ENCODE results near the gene TENM3.

TENM3 gene

DNA sequence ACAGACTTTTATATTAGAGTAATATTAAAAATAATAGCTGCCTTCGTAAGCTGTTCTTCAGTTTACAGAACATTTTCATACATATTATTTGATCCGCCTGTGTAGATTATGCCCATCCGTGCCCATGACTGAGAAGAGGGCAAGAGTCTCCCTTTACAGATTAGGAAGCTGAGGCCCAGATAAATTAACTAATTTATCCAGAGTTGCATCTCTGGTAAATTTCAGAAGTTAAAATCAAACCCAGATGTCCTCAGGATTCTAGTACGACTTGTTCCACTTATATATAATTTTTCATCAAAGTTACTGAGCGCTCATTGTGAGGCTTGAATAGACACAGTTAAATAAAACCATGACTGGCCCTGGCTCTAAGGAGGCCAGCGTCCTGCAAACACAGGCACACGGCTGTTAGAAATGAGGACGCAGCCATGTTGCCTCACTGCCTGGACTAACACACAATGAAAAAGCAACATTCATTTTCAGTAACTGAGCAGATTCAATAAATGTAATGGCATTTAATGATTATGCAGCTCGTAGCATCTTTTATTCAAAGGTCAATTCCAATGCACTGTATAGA lies 148.0 kb downstream of the TENM3 start:
- no peak for DNase-seq (ENCODE audit: extremely low read depth in 1 of 2, low read depth in 1 of 2)

DNA sequence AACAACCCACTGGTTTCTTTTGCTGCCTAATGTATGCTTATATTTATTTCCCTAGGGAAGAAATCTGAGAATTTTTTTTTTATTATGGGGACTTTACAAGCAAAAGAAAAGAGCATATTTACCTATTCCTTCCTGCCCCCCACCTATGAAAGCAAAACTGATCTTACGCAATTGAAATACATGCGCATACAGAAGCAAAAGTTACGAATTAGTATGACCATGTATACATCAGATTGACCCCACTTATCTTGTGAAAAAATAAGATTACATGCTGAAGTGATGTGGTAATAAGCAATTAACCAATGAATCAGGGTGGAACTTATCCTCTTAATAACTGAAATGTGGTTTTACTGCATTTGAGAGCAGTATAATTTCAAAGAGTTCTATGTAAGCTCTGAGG lies 151.0 kb downstream of the TENM3 start:
- DNase-seq (ENCODE audit: extremely low read depth in 1 of 2, low read depth in 1 of 2), result no peak

DNA sequence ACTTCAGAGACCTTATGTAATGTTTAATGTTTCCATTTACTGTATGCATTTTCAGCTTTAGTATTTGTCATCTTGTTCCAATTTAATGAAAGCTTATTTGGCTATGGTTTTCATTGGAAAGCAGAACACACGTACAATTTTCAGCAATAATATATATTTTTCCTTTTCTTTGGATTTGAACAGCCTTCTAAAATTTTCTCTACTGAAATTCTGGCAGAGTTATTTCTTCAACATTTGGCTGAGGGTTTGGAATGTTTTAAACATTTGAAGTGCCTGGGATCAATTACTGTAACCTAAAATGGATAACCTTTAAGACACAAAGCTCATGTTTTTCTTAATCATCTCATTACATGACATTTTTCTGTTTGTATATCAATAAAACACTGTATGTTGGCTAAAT lies 156.9 kb downstream of the TENM3 start:
- DNase-seq (ENCODE audit: extremely low read depth in 1 of 2, low read depth in 1 of 2), result no peak

DNA sequence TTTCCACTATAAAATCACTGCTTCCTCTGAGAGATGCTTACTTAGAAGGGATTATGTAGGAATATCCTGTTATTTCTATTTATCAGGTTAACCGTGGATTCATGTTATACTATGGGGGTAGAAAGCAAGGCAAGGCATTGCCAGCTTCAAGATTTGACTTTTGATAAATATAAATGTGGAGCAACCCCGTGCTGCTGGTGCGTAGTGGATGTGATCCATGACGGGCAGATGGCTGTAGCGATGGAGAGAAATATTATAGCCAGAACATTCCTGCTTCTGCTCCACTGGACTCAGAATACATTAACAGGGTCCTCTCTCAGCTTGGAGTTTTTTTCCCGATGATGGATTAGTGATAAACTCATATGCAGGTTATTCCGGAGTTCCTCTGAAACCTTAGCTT lies 157.6 kb downstream of the TENM3 start:
- no peak for DNase-seq (ENCODE audit: extremely low read depth in 1 of 2, low read depth in 1 of 2)

DNA sequence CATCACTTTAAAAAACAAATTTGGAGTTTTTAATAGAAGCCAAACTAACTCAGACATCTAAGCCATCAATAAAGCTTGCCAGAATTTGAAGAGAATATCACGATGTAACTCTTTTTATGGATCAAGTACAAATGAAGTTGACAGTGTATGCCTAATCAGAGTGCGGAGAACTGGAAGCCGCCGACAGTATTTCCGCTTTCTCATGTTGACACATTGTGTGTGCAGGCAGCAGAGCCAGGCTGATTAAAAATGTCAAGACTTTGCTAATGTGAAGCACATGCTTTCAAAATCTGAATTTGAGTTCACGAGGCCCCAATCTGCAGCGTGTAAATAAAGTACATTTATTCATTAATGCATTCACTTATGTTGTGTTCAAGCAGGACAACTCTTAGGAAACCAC lies 161.2 kb downstream of the TENM3 start:
- DNase-seq (ENCODE audit: extremely low read depth in 1 of 2, low read depth in 1 of 2), result no peak

DNA sequence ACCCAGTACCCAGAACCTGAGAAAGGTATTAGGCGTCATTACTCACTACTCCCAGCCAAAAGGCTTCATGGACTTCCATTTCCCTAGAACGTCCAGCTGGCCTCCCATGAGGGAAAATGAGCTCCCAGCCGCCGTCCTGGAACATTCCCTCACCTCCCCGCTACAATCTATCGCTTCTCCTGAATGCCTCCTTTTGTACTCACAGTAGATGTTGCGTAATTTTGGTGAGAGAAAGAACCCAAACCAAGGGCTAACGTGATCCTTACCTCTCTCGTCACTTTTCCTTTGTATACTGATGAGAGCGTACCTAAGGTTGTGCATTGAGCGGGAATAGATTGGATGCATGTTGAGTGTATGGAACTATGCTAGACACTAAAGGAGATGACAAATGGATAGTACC lies 161.9 kb downstream of the TENM3 start:
- DNase-seq (ENCODE audit: extremely low read depth in 1 of 2, low read depth in 1 of 2), result no peak

- DNase-seq (ENCODE audit: extremely low read depth in 1 of 2, low read depth in 1 of 2), result no peak
Measured at GRCh38 chr4:182409271-182409670, 166.1 kb downstream of the TENM3 start.

DNA sequence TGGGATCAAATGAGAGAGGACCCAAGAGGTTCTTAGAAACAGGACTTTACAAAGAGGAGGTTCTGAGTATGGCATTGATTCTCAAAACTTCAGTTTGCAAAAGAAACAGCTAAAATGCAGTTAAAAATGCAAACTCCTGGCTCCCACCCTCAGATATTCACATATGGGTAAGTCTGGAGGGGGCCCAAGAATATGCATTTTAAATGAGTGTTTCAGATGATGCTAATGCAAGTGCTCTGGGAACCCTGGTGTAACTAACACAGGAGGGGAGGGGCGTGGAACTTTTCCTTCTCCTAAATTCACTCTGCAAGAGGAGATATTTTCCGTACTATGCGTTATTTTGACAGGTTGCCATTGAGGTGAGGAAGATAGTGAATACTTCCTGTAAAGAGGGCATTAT lies 168.2 kb downstream of the TENM3 start:
- DNase-seq (ENCODE audit: extremely low read depth in 1 of 2, low read depth in 1 of 2), result no peak

GRCh38 chr4:182413550-182413949 lies 170.3 kb downstream of the TENM3 start:
- DNase-seq (ENCODE audit: extremely low read depth in 1 of 2, low read depth in 1 of 2), result no peak

GRCh38 chr4:182415116-182415515 lies 171.9 kb downstream of the TENM3 start:
- no peak for DNase-seq (ENCODE audit: extremely low read depth in 1 of 2, low read depth in 1 of 2)

DNA sequence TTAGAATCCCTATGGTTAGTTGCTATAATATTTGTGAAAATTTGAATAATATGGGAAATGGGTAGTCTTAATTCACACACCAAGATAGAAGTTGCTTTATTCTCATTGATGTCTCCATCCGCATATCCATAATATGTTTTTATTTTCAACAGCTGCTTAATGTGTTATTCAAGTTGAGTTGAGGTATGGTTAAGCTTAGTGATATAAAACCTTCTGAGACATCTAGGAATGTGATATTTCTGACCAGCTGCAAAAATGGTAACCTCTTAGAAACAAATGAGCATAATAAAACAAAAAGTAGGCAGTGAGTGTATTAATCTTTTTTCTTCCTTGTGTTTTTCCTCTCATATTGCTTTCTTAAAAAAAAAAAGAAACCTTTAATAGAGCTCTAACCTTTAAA lies 172.9 kb downstream of the TENM3 start:
- no peak for DNase-seq (ENCODE audit: extremely low read depth in 1 of 2, low read depth in 1 of 2)

DNA sequence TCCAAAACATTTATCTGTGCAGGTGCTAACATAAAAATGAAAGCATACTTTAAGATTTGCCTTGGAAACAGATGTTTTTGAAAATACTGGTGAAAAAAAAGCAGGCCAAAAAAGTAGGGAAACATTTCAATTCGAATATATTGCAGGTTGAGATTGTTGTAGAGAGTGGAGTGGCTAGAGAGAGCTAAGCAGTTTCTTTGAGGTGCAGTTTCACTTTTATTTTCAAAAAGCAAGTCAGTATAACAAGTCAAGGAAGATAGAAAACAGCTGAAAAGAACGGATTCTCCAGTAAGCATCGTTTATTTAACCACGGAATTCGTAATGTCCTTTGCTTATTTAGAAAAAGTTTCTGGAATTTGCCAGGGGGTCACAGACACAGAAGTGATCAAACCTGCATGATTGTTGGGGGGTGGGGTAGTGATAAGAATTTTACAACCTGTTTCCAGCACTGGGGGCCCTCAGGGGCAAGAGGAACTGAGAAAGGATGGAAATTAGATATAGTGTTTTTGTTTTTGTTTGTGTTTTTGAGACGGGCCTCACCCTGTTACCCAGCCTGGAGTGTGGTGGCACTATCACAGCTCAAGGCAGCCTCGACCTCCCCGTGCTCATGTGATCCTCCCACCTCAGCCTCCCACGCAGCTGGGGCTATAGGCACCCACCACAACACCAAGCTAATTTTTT lies 175.0 kb downstream of the TENM3 start:
- no peak for DNase-seq (ENCODE audit: extremely low read depth in 1 of 2, low read depth in 1 of 2)

GRCh38 chr4:182420189-182420588 lies 177.0 kb downstream of the TENM3 start:
- no peak for DNase-seq (ENCODE audit: extremely low read depth in 1 of 2, low read depth in 1 of 2)

GRCh38 chr4:182421753-182422152 lies 178.6 kb downstream of the TENM3 start:
- no peak for DNase-seq (ENCODE audit: extremely low read depth in 1 of 2, low read depth in 1 of 2)

GRCh38 chr4:182425302-182425701 lies 182.1 kb downstream of the TENM3 start:
- no peak for DNase-seq (ENCODE audit: extremely low read depth in 1 of 2, low read depth in 1 of 2)

DNA sequence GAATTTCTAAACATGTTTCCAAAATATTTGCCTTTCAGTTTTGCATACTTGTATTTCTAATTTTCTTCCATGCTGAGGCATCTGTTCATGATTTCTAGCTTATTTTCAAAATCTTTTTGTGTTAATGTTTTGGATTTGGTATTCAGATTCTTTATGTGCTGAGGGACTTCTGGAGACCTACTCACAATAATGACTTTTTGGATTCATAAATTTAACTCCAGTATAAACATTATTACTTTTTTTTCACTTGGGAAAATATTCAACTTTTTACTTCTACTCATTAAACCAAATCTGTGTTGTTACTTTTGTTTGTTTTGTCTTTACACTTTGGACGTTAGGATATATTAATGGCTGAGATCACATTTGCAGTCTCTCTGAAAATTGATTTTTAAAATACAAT lies 183.7 kb downstream of the TENM3 start:
- no peak for DNase-seq (ENCODE audit: extremely low read depth in 1 of 2, low read depth in 1 of 2)

DNA sequence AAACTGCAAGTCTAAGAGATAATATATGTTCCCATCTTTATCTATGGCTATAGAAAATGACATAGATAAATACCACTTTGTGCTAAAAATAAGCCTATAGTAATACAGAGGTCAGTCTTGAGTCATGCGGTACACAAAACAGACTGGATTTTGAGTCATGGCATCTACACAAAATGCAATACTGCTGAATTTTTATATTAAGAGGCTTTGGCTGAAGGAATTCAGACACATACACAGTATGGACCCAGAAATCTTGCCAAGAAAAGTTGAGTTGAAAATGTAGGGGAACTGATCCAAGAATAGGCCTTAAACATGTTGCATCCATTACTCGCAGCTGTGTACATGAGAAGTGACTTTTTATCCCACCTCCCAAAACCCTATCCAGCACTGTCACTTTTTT lies 184.4 kb downstream of the TENM3 start:
- no peak for DNase-seq (ENCODE audit: extremely low read depth in 1 of 2, low read depth in 1 of 2)

DNA sequence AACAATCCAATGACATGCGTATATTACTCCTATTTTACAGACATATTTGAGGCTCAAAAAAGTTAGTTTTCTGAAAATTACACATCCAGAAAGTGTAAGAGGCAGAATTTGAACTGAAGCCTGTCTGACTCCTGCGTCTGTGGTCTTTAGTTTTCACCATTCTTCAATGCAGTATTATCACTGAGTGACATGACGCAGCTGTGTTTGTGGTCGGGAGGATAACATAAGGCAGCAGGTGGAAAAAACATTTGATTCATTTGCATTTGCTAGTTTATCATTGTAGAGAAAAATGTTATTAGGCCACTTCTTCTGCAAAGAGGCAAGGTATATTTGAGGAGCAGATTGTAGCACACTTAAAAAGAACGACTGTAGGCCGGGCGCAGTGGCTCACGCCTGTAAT lies 186.7 kb downstream of the TENM3 start:
- no peak for DNase-seq (ENCODE audit: extremely low read depth in 1 of 2, low read depth in 1 of 2)

DNA sequence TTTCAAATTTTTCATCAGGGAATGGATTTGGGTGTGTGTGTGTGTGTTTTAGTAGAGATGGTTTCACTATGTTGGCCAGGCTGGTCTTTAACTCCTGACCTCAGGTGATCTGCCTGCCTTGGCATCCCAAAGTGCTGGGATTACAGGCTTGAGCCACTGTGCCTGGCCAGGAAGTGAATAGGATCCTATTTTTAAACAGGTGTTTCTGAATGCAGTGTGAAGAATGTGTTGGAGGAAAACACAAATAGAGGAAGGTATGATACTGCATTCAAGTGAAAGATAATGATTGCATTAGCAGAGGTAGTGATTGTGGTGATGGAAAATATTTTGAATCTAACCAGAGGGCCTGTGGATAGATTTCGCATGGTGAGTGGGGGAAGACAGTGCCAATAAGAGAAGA lies 189.6 kb downstream of the TENM3 start:
- DNase-seq (ENCODE audit: extremely low read depth in 1 of 2, low read depth in 1 of 2), result no peak

- DNase-seq (ENCODE audit: extremely low read depth in 1 of 2, low read depth in 1 of 2), result no peak
Measured at GRCh38 chr4:182434720-182435119, 191.5 kb downstream of the TENM3 start.

DNA sequence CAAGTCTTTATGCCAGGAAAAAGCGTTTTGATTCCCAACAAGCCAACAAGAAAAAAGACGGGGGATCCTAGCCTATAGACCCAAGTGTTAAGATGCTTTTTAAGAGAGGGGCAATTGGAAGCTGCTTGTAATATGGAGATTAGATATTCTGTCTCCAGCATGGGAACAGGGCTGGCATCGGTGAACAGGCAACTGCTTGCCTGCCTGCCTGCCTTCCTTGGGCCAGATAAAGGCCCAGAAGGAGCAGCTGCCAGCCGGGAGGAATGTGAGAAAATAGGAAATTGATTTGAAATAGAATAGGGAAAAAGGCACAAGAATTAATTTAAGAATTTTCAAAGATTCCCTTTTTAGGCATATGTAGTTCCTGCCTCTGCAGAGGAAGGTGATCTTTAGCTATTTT lies 192.2 kb downstream of the TENM3 start:
- DNase-seq (ENCODE audit: extremely low read depth in 1 of 2, low read depth in 1 of 2), result no peak

DNA sequence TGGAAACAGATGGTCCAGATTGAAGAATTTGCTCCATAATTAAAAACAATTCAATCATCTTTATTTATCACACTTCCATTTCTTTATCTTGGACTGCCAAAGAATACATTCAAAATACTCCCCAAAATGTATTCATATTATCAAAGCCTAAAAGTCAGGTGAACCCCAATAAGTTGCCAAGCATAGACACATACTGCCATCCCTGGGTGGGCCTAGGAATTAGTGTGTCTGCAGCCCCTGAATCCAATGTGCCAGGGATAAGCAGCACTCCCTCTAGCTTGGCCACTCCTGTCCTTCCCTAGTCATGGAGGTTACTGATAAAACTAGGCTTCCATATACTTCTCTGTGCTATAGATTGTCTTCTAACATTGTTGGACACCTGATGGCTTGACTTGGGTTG lies 199.9 kb downstream of the TENM3 start:
- DNase-seq (ENCODE audit: extremely low read depth in 1 of 2, low read depth in 1 of 2), result no peak

- no peak for DNase-seq (ENCODE audit: extremely low read depth in 1 of 2, low read depth in 1 of 2)
Measured at GRCh38 chr4:182447767-182448280, 204.6 kb downstream of the TENM3 start.

Data from activated CD8-positive, alpha-beta memory T cell treated with anti-CD3 and anti-CD28 coated beads for 1 hour (primary cell).